GM18526 (cell line): ENCODE measurements around the gene SLC35B4.

Source experiments
- POLR2A ChIP-seq: IDR thresholded peaks from 3 replicates; pipeline ENCODE4 v1.6.1; 2011; ENCODE audit not compliant: insufficient read length; ENCODE audit errors: extremely low read depth

SLC35B4 gene

GRCh38 chr7:134284952-134285351 lies 31.8 kb downstream of the SLC35B4 start:
- no peak for TF ChIP-seq POLR2A

GRCh38 chr7:134284011-134284410 lies 32.7 kb downstream of the SLC35B4 start:
- TF ChIP-seq POLR2A, result no peak

GRCh38 chr7:134280508-134280907 lies 36.2 kb downstream of the SLC35B4 start:
- TF ChIP-seq POLR2A, result no peak

- no peak for TF ChIP-seq POLR2A
These were observed 36.8 kb downstream of the SLC35B4 start for GRCh38 chr7:134279898-134280297.

- no peak for TF ChIP-seq POLR2A
These were observed 37.4 kb downstream of the SLC35B4 start for GRCh38 chr7:134279336-134279735.

- no peak for TF ChIP-seq POLR2A
These were observed 38.1 kb downstream of the SLC35B4 start for GRCh38 chr7:134278502-134279153.

- TF ChIP-seq POLR2A, result no peak
These were observed 39.8 kb downstream of the SLC35B4 start for GRCh38 chr7:134276951-134277350.

GRCh38 chr7:134262322-134262721 lies 54.4 kb downstream of the SLC35B4 start:
- no peak for TF ChIP-seq POLR2A

GRCh38 chr7:134255814-134256213 lies 60.9 kb downstream of the SLC35B4 start:
- no peak for TF ChIP-seq POLR2A

- TF ChIP-seq POLR2A, result no peak
These were observed 62.4 kb downstream of the SLC35B4 start for GRCh38 chr7:134254311-134254710.

- TF ChIP-seq POLR2A, result no peak
These were observed 68.5 kb downstream of the SLC35B4 start for GRCh38 chr7:134248196-134248595.

GRCh38 chr7:134246761-134247160 lies 70.0 kb downstream of the SLC35B4 start:
- TF ChIP-seq POLR2A, result no peak

GRCh38 chr7:134246347-134246746 lies 70.4 kb downstream of the SLC35B4 start:
- TF ChIP-seq POLR2A, result no peak

- TF ChIP-seq POLR2A, result no peak
These were observed 71.5 kb downstream of the SLC35B4 start for GRCh38 chr7:134245253-134245652.
